ENCODE measurements around the gene DOC2B.
"Not testable (repeated sequence)": the region's sequence is repeated elsewhere in the genome, so short reads cannot be mapped to it uniquely, and the experiment has no call there.

Gene DOC2B

GRCh38 chr17:204427-205147, 23.1 kb upstream of the DOC2B start:
- TF ChIP-seq CTCF (IDR thresholded peaks at IDR 0.05; ENCODE audit: borderline replicate concordance, control extremely low read depth, extremely low read depth, insufficient read depth, missing control alignments) = no peak
- in situ Hi-C loops (cut with MboI; ENCODE audit: low sequenced_read_pairs, unreplicated experiment) = no loop called here
- no peak for DNase-seq (ENCODE audit: low spot score)

GRCh38 chr17:202501-202951, 21.1 kb upstream of the DOC2B start:
- TF ChIP-seq CTCF (IDR thresholded peaks at IDR 0.05; ENCODE audit: borderline replicate concordance, control extremely low read depth, extremely low read depth, insufficient read depth, missing control alignments) = no peak
- in situ Hi-C loops (cut with MboI; ENCODE audit: low sequenced_read_pairs, unreplicated experiment) = no loop called here
- DNase-seq (ENCODE audit: low spot score) = no peak

GRCh38 chr17:201736-202135, 20.3 kb upstream of the DOC2B start:
- in situ Hi-C loops (cut with MboI; ENCODE audit: low sequenced_read_pairs, unreplicated experiment); DNase-seq (ENCODE audit: low spot score): not testable (repeated sequence)

GRCh38 chr17:201257-201656, 19.8 kb upstream of the DOC2B start:
- DNase-seq (ENCODE audit: low spot score); in situ Hi-C loops (cut with MboI; ENCODE audit: low sequenced_read_pairs, unreplicated experiment): not testable (repeated sequence)

GRCh38 chr17:200586-200985, 19.1 kb upstream of the DOC2B start:
- no peak for DNase-seq (ENCODE audit: low spot score)
- no peak for TF ChIP-seq CTCF (IDR thresholded peaks at IDR 0.05; ENCODE audit: borderline replicate concordance, control extremely low read depth, extremely low read depth, insufficient read depth, missing control alignments)
- in situ Hi-C loops (cut with MboI; ENCODE audit: low sequenced_read_pairs, unreplicated experiment) = no loop called here

- DNase-seq (ENCODE audit: low spot score) = no peak
- no peak for TF ChIP-seq CTCF (IDR thresholded peaks at IDR 0.05; ENCODE audit: borderline replicate concordance, control extremely low read depth, extremely low read depth, insufficient read depth, missing control alignments)
- in situ Hi-C loops (cut with MboI; ENCODE audit: low sequenced_read_pairs, unreplicated experiment) = no loop called here
Measured at GRCh38 chr17:199806-200545, 18.5 kb upstream of the DOC2B start.

GRCh38 chr17:199191-199604, 17.7 kb upstream of the DOC2B start:
- TF ChIP-seq CTCF (IDR thresholded peaks at IDR 0.05; ENCODE audit: borderline replicate concordance, control extremely low read depth, extremely low read depth, insufficient read depth, missing control alignments) = no peak
- in situ Hi-C loops (cut with MboI; ENCODE audit: low sequenced_read_pairs, unreplicated experiment) = no loop called here
- no peak for DNase-seq (ENCODE audit: low spot score)

GRCh38 chr17:198225-198624, 16.8 kb upstream of the DOC2B start:
- DNase-seq (ENCODE audit: low spot score); in situ Hi-C loops (cut with MboI; ENCODE audit: low sequenced_read_pairs, unreplicated experiment): not testable (repeated sequence)
